Esophagus mucosa (tissue), 1 donor: Measurements from ENCODE around the gene MDGA2. TPM values are rescaled to one million over a fixed set of nuclear protein-coding genes. Genes with fewer than 3 reads are reported as not detected.
"Not testable (repeated sequence)": the region's sequence is repeated elsewhere in the genome, so short reads cannot be mapped to it uniquely, and the experiment has no call there.

Source experiments
- ATAC-seq: fragments of 200-7000 bp; cut with Tn5 transposase; one replicate; pipeline ENCODE4 v1.9.1; 2020
- total RNA-seq: library from RNA; stranded (reverse); gene quantifications from one replicate; pipeline ENCODE4 v1.2.4, GENCODE V29; 2023
- donor health status: DM: yes; HTN: yes; CAD: no.

Gene MDGA2
- not detected for total RNA-seq

GRCh38 chr14:47675466-47676314 is at the start of gene MDGA2:
TSS of gene MDGA2 (minus strand) at chr14:47675605.
- no peak for ATAC-seq

GRCh38 chr14:47722929-47723693 is 47.7 kb upstream of the MDGA2 start:
- no peak for ATAC-seq

- no peak for ATAC-seq
These were observed 44.9 kb upstream of the MDGA2 start for GRCh38 chr14:47720281-47720680.

GRCh38 chr14:47715330-47715729 is 39.9 kb upstream of the MDGA2 start:
- ATAC-seq, result no peak

- no peak for ATAC-seq
These were observed 35.2 kb upstream of the MDGA2 start for GRCh38 chr14:47710581-47710980.

GRCh38 chr14:47705683-47706082 is 30.3 kb upstream of the MDGA2 start:
- no peak for ATAC-seq

GRCh38 chr14:47691829-47692228 is 16.4 kb upstream of the MDGA2 start:
- ATAC-seq, result no peak

- ATAC-seq, result no peak
These were observed 3.6 kb upstream of the MDGA2 start for GRCh38 chr14:47678993-47679392.

GRCh38 chr14:47678157-47678556 is 2.8 kb upstream of the MDGA2 start:
- ATAC-seq, result no peak

- ATAC-seq, result no peak
These were observed 861 bp upstream of the MDGA2 start for GRCh38 chr14:47676315-47676617.

GRCh38 chr14:47674543-47675465 is 601 bp downstream of the MDGA2 start:
- ATAC-seq, result no peak

- ATAC-seq, result no peak
These were observed 1.3 kb downstream of the MDGA2 start for GRCh38 chr14:47674148-47674542.

- ATAC-seq, result no peak
These were observed 9.9 kb downstream of the MDGA2 start for GRCh38 chr14:47665337-47666134.

GRCh38 chr14:47662466-47662865 is 12.9 kb downstream of the MDGA2 start:
- no peak for ATAC-seq

GRCh38 chr14:47660158-47660557 is 15.2 kb downstream of the MDGA2 start:
- no peak for ATAC-seq

- no peak for ATAC-seq
These were observed 17.4 kb downstream of the MDGA2 start for GRCh38 chr14:47658041-47658440.

GRCh38 chr14:47657143-47657542 is 18.3 kb downstream of the MDGA2 start:
- no peak for ATAC-seq

GRCh38 chr14:47651337-47651736 is 24.1 kb downstream of the MDGA2 start:
- no peak for ATAC-seq

GRCh38 chr14:47637753-47638152 is 37.7 kb downstream of the MDGA2 start:
- ATAC-seq, result no peak

GRCh38 chr14:47626151-47627035 is 49.0 kb downstream of the MDGA2 start:
- no peak for ATAC-seq

- not testable (repeated sequence) for ATAC-seq
These were observed 51.3 kb downstream of the MDGA2 start for GRCh38 chr14:47624126-47624525.
